Activated T-cell treated with anti-CD3 and anti-CD28 coated beads, Interleukin-2, amount 50 U/mL, for 24 hours (primary cell): ENCODE measurements around the gene OMG.
"Not testable (repeated sequence)": the region's sequence is repeated elsewhere in the genome, so short reads cannot be mapped to it uniquely, and the experiment has no call there.

Experiments
- DNase-seq: peaks from one replicate; pipeline ENCODE4 v3.0.0-alpha.2; 2020
- H3K27ac Mint-ChIP-seq: 2 replicates; pipeline ENCODE4 v1.8.0; 2020; ENCODE audit warnings: mild to moderate bottlenecking, mixed read lengths
- H3K27me3 Mint-ChIP-seq: 2 replicates; pipeline ENCODE4 v1.8.0; 2020; ENCODE audit warnings: mixed read lengths
- H3K36me3 Mint-ChIP-seq: 2 replicates; pipeline ENCODE4 v1.8.0; 2020; ENCODE audit warnings: low read depth, mixed read lengths
- H3K4me1 Mint-ChIP-seq: 2 replicates; pipeline ENCODE4 v1.8.0; 2020; ENCODE audit warnings: low read depth, mixed read lengths
- H3K4me3 Mint-ChIP-seq: 2 replicates; pipeline ENCODE4 v1.8.0; 2020; ENCODE audit warnings: mild to moderate bottlenecking, moderate library complexity, mixed read lengths
- H3K9me3 Mint-ChIP-seq: 2 replicates; pipeline ENCODE4 v1.8.0; 2020; ENCODE audit warnings: mixed read lengths

Gene OMG

GRCh38 chr17:31313982-31314781 lies 17.1 kb upstream of the OMG start, which contains the start of gene EVI2B:
Gene EVI2B, minus strand, starts transcription at chr17:31314054. Its CDS starts 8,445 bp downstream, at chr17:31305609.
- DNase-seq = no peak
- peaks cover 17% of the 10 kb centered on the region for H3K36me3 Mint-ChIP-seq
- peaks cover 59% of the 10 kb centered on the region for H3K4me1 Mint-ChIP-seq

DNA sequence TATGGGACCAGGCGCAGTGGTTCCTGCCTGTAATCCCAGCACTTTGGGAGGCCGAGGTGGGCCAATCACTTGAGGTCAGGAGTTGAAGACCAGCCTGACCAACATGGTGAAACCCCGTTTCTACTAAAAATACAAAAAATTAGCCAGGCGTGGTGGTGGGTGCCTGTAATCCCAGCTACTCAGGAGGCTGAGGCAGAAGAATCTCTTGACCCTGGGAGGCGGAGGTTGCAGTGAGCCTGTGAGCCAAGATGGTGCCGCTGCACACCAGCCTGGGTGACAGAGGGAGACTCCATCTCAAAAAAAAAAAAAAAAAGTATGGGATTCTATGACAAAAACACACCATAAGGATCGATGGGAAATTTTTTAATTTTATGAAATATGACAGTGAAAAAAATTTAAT lies 15.2 kb upstream of the OMG start:
- peaks cover 14% of the 10 kb centered on the region for H3K36me3 Mint-ChIP-seq
- peak overlapping the region; percentile 81 for H3K4me3 Mint-ChIP-seq
- not testable (repeated sequence) for H3K27me3 Mint-ChIP-seq, H3K9me3 Mint-ChIP-seq
- peaks cover 65% of the 10 kb centered on the region for H3K4me1 Mint-ChIP-seq
- peak overlapping the region; percentile 95 for H3K27ac Mint-ChIP-seq
- peak; percentile 59 for DNase-seq

More at GRCh38 chr17:31313982-31314781, 17.1 kb upstream of the OMG start, which contains the start of gene EVI2B:
- Mint-ChIP-seq H3K27ac (peak within 1 kb of the TSS; percentile 93), H3K4me3 (peak within 1 kb of the TSS; percentile 81), H3K27me3 (no peaks in the 10 kb centered on the region), H3K9me3 (no peaks in the 10 kb centered on the region)

DNA sequence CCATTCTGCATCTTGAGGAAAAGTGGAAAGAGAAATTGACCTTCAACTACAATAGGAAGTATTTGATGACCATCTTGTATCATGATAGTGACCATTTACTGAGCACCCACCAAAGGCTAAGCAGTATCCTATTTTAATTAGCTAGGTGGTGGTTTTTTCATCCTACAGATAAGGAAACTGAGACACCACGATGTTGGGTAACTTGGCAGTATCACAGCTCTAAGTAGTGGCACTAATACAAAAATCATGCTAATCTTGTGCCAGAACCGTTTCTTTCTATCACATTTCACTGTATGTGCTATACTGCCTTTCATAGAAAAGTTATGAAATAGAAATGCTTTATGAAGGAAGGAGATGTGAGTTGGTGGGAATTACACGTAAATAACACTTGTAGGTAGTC lies 14.5 kb upstream of the OMG start:
- H3K4me3 Mint-ChIP-seq = peak overlapping the region; percentile 81
- no peaks in the 10 kb centered on the region for H3K9me3 Mint-ChIP-seq
- peaks cover 64% of the 10 kb centered on the region for H3K4me1 Mint-ChIP-seq
- no peak for DNase-seq
- peak overlapping the region; percentile 95 for H3K27ac Mint-ChIP-seq
- no peaks in the 10 kb centered on the region for H3K27me3 Mint-ChIP-seq
- H3K36me3 Mint-ChIP-seq = peaks cover 16% of the 10 kb centered on the region

- no peaks in the 10 kb centered on the region for H3K27me3 Mint-ChIP-seq
- H3K9me3 Mint-ChIP-seq = no peaks in the 10 kb centered on the region
- H3K4me1 Mint-ChIP-seq = peaks cover 64% of the 10 kb centered on the region
- H3K36me3 Mint-ChIP-seq = peaks cover 22% of the 10 kb centered on the region
- DNase-seq = peak; percentile 40
- peak overlapping the region; percentile 95 for H3K27ac Mint-ChIP-seq
- peak overlapping the region; percentile 81 for H3K4me3 Mint-ChIP-seq
Observed at GRCh38 chr17:31310886-31311285, 13.8 kb upstream of the OMG start.

GRCh38 chr17:31310260-31310659 lies 13.2 kb upstream of the OMG start:
- Mint-ChIP-seq H3K4me1 (peaks cover 65% of the 10 kb centered on the region), H3K36me3 (peaks cover 28% of the 10 kb centered on the region), H3K4me3 (peak overlapping the region; percentile 81), H3K9me3 (peaks cover 1% of the 10 kb centered on the region), H3K27me3 (no peaks in the 10 kb centered on the region), H3K27ac (peak overlapping the region; percentile 94)
- DNase-seq = no peak

GRCh38 chr17:31309556-31309955 lies 12.5 kb upstream of the OMG start:
- DNase-seq = no peak
- peaks cover 35% of the 10 kb centered on the region for H3K36me3 Mint-ChIP-seq
- H3K27me3 Mint-ChIP-seq = no peaks in the 10 kb centered on the region
- peaks cover 66% of the 10 kb centered on the region for H3K4me1 Mint-ChIP-seq
- peak overlapping the region; percentile 81 for H3K4me3 Mint-ChIP-seq
- peak overlapping the region; percentile 94 for H3K27ac Mint-ChIP-seq
- H3K9me3 Mint-ChIP-seq = peaks cover 5% of the 10 kb centered on the region

DNA sequence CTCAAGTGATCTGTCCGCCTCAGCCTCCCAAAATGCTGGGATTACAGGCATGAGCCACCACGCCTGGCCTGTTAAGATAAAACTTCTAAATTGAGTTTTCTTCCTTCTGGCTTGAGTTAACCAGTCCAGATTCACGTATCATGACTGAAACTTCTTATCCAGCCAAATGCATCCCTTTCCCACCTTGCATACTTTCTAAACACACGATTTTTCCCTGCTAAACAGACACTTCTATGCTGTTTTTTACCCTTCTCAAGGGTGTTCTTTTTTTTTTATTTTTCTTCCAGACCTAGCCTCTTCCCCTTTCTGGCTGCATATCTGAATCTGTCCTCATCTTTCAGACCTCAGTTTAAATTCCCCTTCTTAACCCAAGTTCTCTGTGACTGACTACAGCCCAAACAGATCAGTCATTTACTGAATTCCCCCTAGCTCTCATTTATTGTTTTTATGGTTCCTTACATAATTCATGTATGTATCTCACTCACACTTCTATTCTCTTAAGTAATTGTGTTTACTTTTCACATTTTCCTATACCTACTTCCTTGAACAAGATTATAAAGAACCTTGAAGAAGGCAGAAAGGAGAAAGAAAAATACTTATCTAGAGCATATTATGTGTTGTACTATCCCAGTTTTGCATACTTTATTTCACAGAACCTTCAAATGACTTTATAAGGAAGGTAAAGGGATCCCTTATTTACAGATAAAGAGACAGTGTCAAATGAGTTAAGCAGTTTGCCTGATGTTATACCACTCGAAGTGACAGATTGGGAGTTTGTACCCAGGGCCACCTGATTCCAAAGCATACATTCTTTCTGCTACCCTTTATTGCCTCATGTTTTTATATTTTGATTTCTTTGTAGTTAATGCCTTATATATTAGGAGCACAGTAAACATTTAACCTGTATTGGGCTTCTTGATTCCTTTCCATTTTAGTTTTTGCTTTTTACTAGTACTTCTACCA lies 11.6 kb upstream of the OMG start:
- H3K9me3 Mint-ChIP-seq = peaks cover 8% of the 10 kb centered on the region
- no peaks in the 10 kb centered on the region for H3K27me3 Mint-ChIP-seq
- no peak for DNase-seq
- H3K27ac Mint-ChIP-seq = peak overlapping the region; percentile 94
- H3K4me1 Mint-ChIP-seq = peaks cover 66% of the 10 kb centered on the region
- H3K36me3 Mint-ChIP-seq = peaks cover 43% of the 10 kb centered on the region
- H3K4me3 Mint-ChIP-seq = peak overlapping the region; percentile 81

DNA sequence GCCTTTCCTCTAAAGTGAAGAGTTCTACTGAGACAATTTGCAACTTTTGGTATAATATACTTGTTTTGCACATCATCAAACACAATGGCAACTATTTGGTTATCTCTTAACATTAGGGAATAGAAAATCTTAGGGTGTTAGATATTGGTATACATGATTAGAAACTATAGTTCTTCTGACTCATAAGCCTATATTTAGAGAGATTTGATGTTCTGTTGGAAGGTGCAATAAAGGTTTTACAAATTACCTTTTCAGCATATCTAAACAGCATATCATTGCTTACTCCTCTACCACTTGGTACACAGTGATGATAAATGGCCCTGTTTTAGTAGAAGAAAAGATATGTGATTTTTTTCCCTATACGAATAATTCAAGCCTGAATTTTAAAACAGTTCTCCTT lies 10.6 kb upstream of the OMG start:
- Mint-ChIP-seq H3K36me3 (peaks cover 53% of the 10 kb centered on the region), H3K9me3 (peaks cover 11% of the 10 kb centered on the region), H3K27ac (peak overlapping the region; percentile 94), H3K27me3 (no peaks in the 10 kb centered on the region), H3K4me3 (peak overlapping the region; percentile 81), H3K4me1 (peaks cover 70% of the 10 kb centered on the region)
- no peak for DNase-seq

GRCh38 chr17:31299624-31300023 lies 2.6 kb upstream of the OMG start:
- peaks cover 39% of the 10 kb centered on the region for H3K4me1 Mint-ChIP-seq
- H3K27ac Mint-ChIP-seq = no peak overlapping the region
- peaks cover 6% of the 10 kb centered on the region for H3K9me3 Mint-ChIP-seq
- no peak for DNase-seq
- peaks cover 20% of the 10 kb centered on the region for H3K36me3 Mint-ChIP-seq
- H3K27me3 Mint-ChIP-seq = no peaks in the 10 kb centered on the region
- H3K4me3 Mint-ChIP-seq = no peak overlapping the region

- Mint-ChIP-seq H3K9me3 (no peaks in the 10 kb centered on the region), H3K36me3 (no peaks in the 10 kb centered on the region), H3K27ac (no peak overlapping the region), H3K4me3 (no peak overlapping the region), H3K27me3 (no peaks in the 10 kb centered on the region), H3K4me1 (peaks cover 19% of the 10 kb centered on the region)
- no peak for DNase-seq
Observed at GRCh38 chr17:31296142-31296541, 897 bp downstream of the OMG start.

- H3K9me3 Mint-ChIP-seq = no peaks in the 10 kb centered on the region
- H3K36me3 Mint-ChIP-seq = no peaks in the 10 kb centered on the region
- H3K27me3 Mint-ChIP-seq = no peaks in the 10 kb centered on the region
- H3K27ac Mint-ChIP-seq = no peak overlapping the region
- peaks cover 14% of the 10 kb centered on the region for H3K4me1 Mint-ChIP-seq
- no peak for DNase-seq
- no peak overlapping the region for H3K4me3 Mint-ChIP-seq
Observed at GRCh38 chr17:31295489-31295871, 1.6 kb downstream of the OMG start.

DNA sequence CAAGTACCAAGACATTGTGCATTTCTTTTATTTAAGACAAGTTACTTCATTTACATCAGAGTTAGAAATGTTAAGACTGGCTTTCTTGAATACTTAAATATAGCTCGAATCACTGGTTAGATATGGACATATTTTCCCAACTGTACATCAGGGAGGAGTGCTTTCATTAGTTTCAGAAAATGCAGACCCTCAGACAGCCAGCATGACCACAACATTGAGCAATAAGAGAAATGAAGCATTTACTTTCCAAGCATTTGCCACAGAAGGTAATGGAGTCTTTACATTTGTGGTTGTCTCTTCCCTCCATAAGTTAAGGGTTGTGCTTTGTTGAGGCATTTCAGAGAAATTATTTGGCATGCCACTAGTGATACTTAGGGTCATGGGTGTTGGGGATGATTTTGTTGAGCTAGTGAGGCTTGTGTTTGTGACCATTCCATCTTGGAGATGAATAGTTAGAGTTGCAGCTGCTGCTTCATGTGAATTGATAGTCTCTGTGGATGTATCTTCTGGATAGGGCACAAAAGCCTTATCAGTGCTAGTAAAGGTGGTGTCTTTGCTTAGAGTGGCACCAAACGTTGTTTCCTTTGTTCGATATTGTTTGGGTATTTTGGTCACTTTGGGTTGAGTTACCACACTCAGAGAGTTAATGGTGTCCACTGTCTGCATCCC lies 2.1 kb downstream of the OMG start:
- H3K27me3 Mint-ChIP-seq = no peaks in the 10 kb centered on the region

GRCh38 chr17:31294231-31294630 lies 2.8 kb downstream of the OMG start:
- Mint-ChIP-seq H3K4me1 (peaks cover 9% of the 10 kb centered on the region), H3K36me3 (no peaks in the 10 kb centered on the region), H3K27ac (no peak overlapping the region), H3K9me3 (no peaks in the 10 kb centered on the region), H3K27me3 (no peaks in the 10 kb centered on the region), H3K4me3 (no peak overlapping the region)
- DNase-seq = no peak

More for the DNA sequence above, 2.1 kb downstream of the OMG start:
- H3K4me1 Mint-ChIP-seq = peaks cover 14% of the 10 kb centered on the region
- DNase-seq = no peak
- no peak overlapping the region for H3K4me3 Mint-ChIP-seq
- H3K9me3 Mint-ChIP-seq = no peaks in the 10 kb centered on the region
- no peaks in the 10 kb centered on the region for H3K36me3 Mint-ChIP-seq
- H3K27ac Mint-ChIP-seq = peak overlapping the region; percentile 49

- Mint-ChIP-seq H3K27ac (no peak overlapping the region), H3K27me3 (no peaks in the 10 kb centered on the region), H3K9me3 (no peaks in the 10 kb centered on the region), H3K4me1 (peaks cover 9% of the 10 kb centered on the region), H3K4me3 (no peak overlapping the region), H3K36me3 (no peaks in the 10 kb centered on the region)
- no peak for DNase-seq
Observed at GRCh38 chr17:31293581-31293980, 3.5 kb downstream of the OMG start.
